ENCODE data around the gene CFAP210.

Gene CFAP210

GRCh38 chr2:169718930-169719504, 24.8 kb upstream of the CFAP210 start:
- no peak overlapping the region for H3K18ac ChIP-seq (ENCODE audit: low read length)
- no peaks in the 10 kb centered on the region for H3K36me3 ChIP-seq (ENCODE audit: control insufficient read depth in 1 of 2, insufficient read depth in 2 of 2, low read length in 2 of 2)
- H2BK12ac ChIP-seq (ENCODE audit: low read length), result no peak overlapping the region
- no peaks in the 10 kb centered on the region for H3K79me1 ChIP-seq (ENCODE audit: low read length)
- no peak overlapping the region for H4K12ac ChIP-seq (ENCODE audit: low read depth, low read length)
- no peak overlapping the region for H2AFZ ChIP-seq (ENCODE audit: insufficient read depth, low read length, poor library complexity)
- no peaks in the 10 kb centered on the region for H3K79me2 ChIP-seq (ENCODE audit: control insufficient read depth, insufficient read depth, low read length, poor library complexity)
- H3K27me3 ChIP-seq (ENCODE audit: insufficient read depth, low read length), result no peaks in the 10 kb centered on the region
- H4K91ac ChIP-seq (ENCODE audit: low read depth, low read length), result no peak overlapping the region
- no peak overlapping the region for H3K4me3 ChIP-seq (ENCODE audit: low read depth, low read length)
- no peak overlapping the region for H3K9ac ChIP-seq (ENCODE audit: low read length)
- H2BK120ac ChIP-seq (ENCODE audit: insufficient read depth, low read length, poor library complexity), result no peak overlapping the region
- H3K4ac ChIP-seq (ENCODE audit: low read depth, low read length), result no peak overlapping the region
- WGBS (ENCODE audit: extremely low coverage, insufficient coverage, insufficient read length), result no CpG with 5 or more reads among the region's 2 CpGs
- no peak overlapping the region for H3K4me2 ChIP-seq (ENCODE audit: low read length)
- H3K23ac ChIP-seq (ENCODE audit: low read length), result no peak overlapping the region
- no peak overlapping the region for H4K8ac ChIP-seq (ENCODE audit: low read depth, low read length)
- no peak for DNase-seq
- no peak overlapping the region for H3K27ac ChIP-seq (ENCODE audit: low read depth, low read length)
- H3K4me1 ChIP-seq (ENCODE audit: control insufficient read depth in 1 of 2, insufficient read depth in 2 of 2, low read length in 2 of 2), result peaks cover 0 to 3% of the 10 kb centered on the region in 2 experiments
- no peak overlapping the region for H2AK5ac ChIP-seq (ENCODE audit: low read length)
- H3K14ac ChIP-seq (ENCODE audit: low read length), result no peak overlapping the region
- H3K9me3 ChIP-seq (ENCODE audit: insufficient read depth, low read depth, low read length), result no peaks in the 10 kb centered on the region
- no peak overlapping the region for H2BK5ac ChIP-seq (ENCODE audit: low read depth, low read length, poor library complexity)

GRCh38 chr2:169717691-169718063, 23.5 kb upstream of the CFAP210 start:
- H4K91ac ChIP-seq (ENCODE audit: low read depth, low read length), result no peak overlapping the region
- DNase-seq, result no peak
- H3K27ac ChIP-seq (ENCODE audit: low read depth, low read length), result no peak overlapping the region
- no peaks in the 10 kb centered on the region for H3K79me2 ChIP-seq (ENCODE audit: control insufficient read depth, insufficient read depth, low read length, poor library complexity)
- H3K36me3 ChIP-seq (ENCODE audit: control insufficient read depth in 1 of 2, insufficient read depth in 2 of 2, low read length in 2 of 2), result no peaks in the 10 kb centered on the region
- H2AK5ac ChIP-seq (ENCODE audit: low read length), result no peak overlapping the region
- no peak overlapping the region for H2AFZ ChIP-seq (ENCODE audit: insufficient read depth, low read length, poor library complexity)
- H2BK5ac ChIP-seq (ENCODE audit: low read depth, low read length, poor library complexity), result no peak overlapping the region
- H3K4me3 ChIP-seq (ENCODE audit: low read depth, low read length), result no peak overlapping the region
- H3K23ac ChIP-seq (ENCODE audit: low read length), result no peak overlapping the region
- peaks cover 0 to 3% of the 10 kb centered on the region in 2 experiments for H3K4me1 ChIP-seq (ENCODE audit: control insufficient read depth in 1 of 2, insufficient read depth in 2 of 2, low read length in 2 of 2)
- no peak overlapping the region for H3K14ac ChIP-seq (ENCODE audit: low read length)
- H3K4ac ChIP-seq (ENCODE audit: low read depth, low read length), result no peak overlapping the region
- no CpG with 5 or more reads among the region's 4 CpGs for WGBS (ENCODE audit: extremely low coverage, insufficient coverage, insufficient read length)
- H4K8ac ChIP-seq (ENCODE audit: low read depth, low read length), result no peak overlapping the region
- no peak overlapping the region for H4K12ac ChIP-seq (ENCODE audit: low read depth, low read length)
- no peak overlapping the region for H3K18ac ChIP-seq (ENCODE audit: low read length)
- no peak overlapping the region for H3K4me2 ChIP-seq (ENCODE audit: low read length)
- H3K79me1 ChIP-seq (ENCODE audit: low read length), result no peaks in the 10 kb centered on the region
- no peaks in the 10 kb centered on the region for H3K27me3 ChIP-seq (ENCODE audit: insufficient read depth, low read length)
- H3K9ac ChIP-seq (ENCODE audit: low read length), result no peak overlapping the region
- H3K9me3 ChIP-seq (ENCODE audit: insufficient read depth, low read depth, low read length), result no peaks in the 10 kb centered on the region
- H2BK120ac ChIP-seq (ENCODE audit: insufficient read depth, low read length, poor library complexity), result no peak overlapping the region
- no peak overlapping the region for H2BK12ac ChIP-seq (ENCODE audit: low read length)

GRCh38 chr2:169716938-169717690, 22.9 kb upstream of the CFAP210 start:
- H3K4me1 ChIP-seq (ENCODE audit: control insufficient read depth in 1 of 2, insufficient read depth in 2 of 2, low read length in 2 of 2), result peaks cover 0 to 3% of the 10 kb centered on the region in 2 experiments
- no peak overlapping the region for H3K18ac ChIP-seq (ENCODE audit: low read length)
- no peaks in the 10 kb centered on the region for H3K36me3 ChIP-seq (ENCODE audit: control insufficient read depth in 1 of 2, insufficient read depth in 2 of 2, low read length in 2 of 2)
- no peaks in the 10 kb centered on the region for H3K9me3 ChIP-seq (ENCODE audit: insufficient read depth, low read depth, low read length)
- no peak overlapping the region for H3K27ac ChIP-seq (ENCODE audit: low read depth, low read length)
- no peak overlapping the region for H2AK5ac ChIP-seq (ENCODE audit: low read length)
- H2BK5ac ChIP-seq (ENCODE audit: low read depth, low read length, poor library complexity), result no peak overlapping the region
- no peak overlapping the region for H3K4me3 ChIP-seq (ENCODE audit: low read depth, low read length)
- H3K4me2 ChIP-seq (ENCODE audit: low read length), result no peak overlapping the region
- H3K23ac ChIP-seq (ENCODE audit: low read length), result no peak overlapping the region
- H3K27me3 ChIP-seq (ENCODE audit: insufficient read depth, low read length), result no peaks in the 10 kb centered on the region
- no peak overlapping the region for H3K14ac ChIP-seq (ENCODE audit: low read length)
- H4K12ac ChIP-seq (ENCODE audit: low read depth, low read length), result no peak overlapping the region
- no peaks in the 10 kb centered on the region for H3K79me2 ChIP-seq (ENCODE audit: control insufficient read depth, insufficient read depth, low read length, poor library complexity)
- H2AFZ ChIP-seq (ENCODE audit: insufficient read depth, low read length, poor library complexity), result no peak overlapping the region
- no CpG with 5 or more reads among the region's 12 CpGs for WGBS (ENCODE audit: extremely low coverage, insufficient coverage, insufficient read length)
- no peak overlapping the region for H2BK120ac ChIP-seq (ENCODE audit: insufficient read depth, low read length, poor library complexity)
- DNase-seq, result no peak
- no peak overlapping the region for H3K4ac ChIP-seq (ENCODE audit: low read depth, low read length)
- H4K91ac ChIP-seq (ENCODE audit: low read depth, low read length), result no peak overlapping the region
- H4K8ac ChIP-seq (ENCODE audit: low read depth, low read length), result no peak overlapping the region
- H3K9ac ChIP-seq (ENCODE audit: low read length), result no peak overlapping the region
- H2BK12ac ChIP-seq (ENCODE audit: low read length), result no peak overlapping the region
- no peaks in the 10 kb centered on the region for H3K79me1 ChIP-seq (ENCODE audit: low read length)

- Histone ChIP-seq H4K8ac (ENCODE audit: low read depth, low read length) (no peak overlapping the region), H2AFZ (ENCODE audit: insufficient read depth, low read length, poor library complexity) (no peak overlapping the region), H3K4me1 (ENCODE audit: control insufficient read depth in 1 of 2, insufficient read depth in 2 of 2, low read length in 2 of 2) (peaks cover 0 to 3% of the 10 kb centered on the region in 2 experiments), H3K79me1 (ENCODE audit: low read length) (no peaks in the 10 kb centered on the region), H3K23ac (ENCODE audit: low read length) (no peak overlapping the region), H3K9me3 (ENCODE audit: insufficient read depth, low read depth, low read length) (no peaks in the 10 kb centered on the region), H3K27ac (ENCODE audit: low read depth, low read length) (no peak overlapping the region), H3K27me3 (ENCODE audit: insufficient read depth, low read length) (no peaks in the 10 kb centered on the region), H2BK120ac (ENCODE audit: insufficient read depth, low read length, poor library complexity) (no peak overlapping the region), H2BK5ac (ENCODE audit: low read depth, low read length, poor library complexity) (no peak overlapping the region), H4K91ac (ENCODE audit: low read depth, low read length) (no peak overlapping the region), H2BK12ac (ENCODE audit: low read length) (no peak overlapping the region), H2AK5ac (ENCODE audit: low read length) (no peak overlapping the region), H3K4me3 (ENCODE audit: low read depth, low read length) (no peak overlapping the region), H3K4ac (ENCODE audit: low read depth, low read length) (no peak overlapping the region), H3K14ac (ENCODE audit: low read length) (no peak overlapping the region), H3K36me3 (ENCODE audit: control insufficient read depth in 1 of 2, insufficient read depth in 2 of 2, low read length in 2 of 2) (peaks cover 3 to 5% of the 10 kb centered on the region in 2 experiments), H3K18ac (ENCODE audit: low read length) (no peak overlapping the region), H3K9ac (ENCODE audit: low read length) (no peak overlapping the region), H3K79me2 (ENCODE audit: control insufficient read depth, insufficient read depth, low read length, poor library complexity) (no peaks in the 10 kb centered on the region), H4K12ac (ENCODE audit: low read depth, low read length) (no peak overlapping the region), H3K4me2 (ENCODE audit: low read length) (no peak overlapping the region)
- DNase-seq, result no peak
- WGBS (ENCODE audit: extremely low coverage, insufficient coverage, insufficient read length), result no CpG with 5 or more reads among the region's 12 CpGs
Observed at GRCh38 chr2:169716238-169716886, 22.2 kb upstream of the CFAP210 start.
